Neural progenitor cell (in vitro differentiated cells): ENCODE data around the gene NME1.

Experiments
- CTCF ChIP-seq: fragments of 200-600 bp; sonication (generic); IDR thresholded peaks from 2 replicates; pipeline ENCODE4 v1.5.1; 2017; ENCODE audit warnings: antibody characterized with exemption, mild to moderate bottlenecking
- EZH2 ChIP-seq: fragments of 200-600 bp; sonication (generic); IDR thresholded peaks from 2 replicates; pipeline ENCODE4 v1.6.1; 2017; ENCODE audit warnings: antibody characterized with exemption, mild to moderate bottlenecking, moderate library complexity
- EZH2phosphoT487 ChIP-seq: fragments of 200-600 bp; sonication (generic); IDR thresholded peaks from 2 replicates; pipeline ENCODE4 v1.6.1; 2017; ENCODE audit warnings: antibody characterized with exemption

- no peak for TF ChIP-seq EZH2
- TF ChIP-seq CTCF, result no peak
- no peak for TF ChIP-seq EZH2phosphoT487
Observed at GRCh38 chr17:51200295-51200694, 46.9 kb downstream of the NME1 start.
